HL-60 (cell line): Measurements from ENCODE around the gene NUBPL.

Experiments
- CTCF ChIP-seq: IDR thresholded peaks from one replicate; pipeline ENCODE4 v1.5.1; 2011; ENCODE audit warnings: low read length, control low read depth, inconsistent platforms; ENCODE audit not compliant: insufficient read depth
- POLR2AphosphoS5 ChIP-seq: IDR thresholded peaks from 2 replicates; pipeline ENCODE4 v1.6.1; 2012; ENCODE audit warnings: low read depth
- SPI1 ChIP-seq: IDR thresholded peaks from 2 replicates; pipeline ENCODE4 v1.6.1; 2012; ENCODE audit warnings: low read depth, mild to moderate bottlenecking, borderline replicate concordance
- TF ChIP-seq, protein P1 (sequence below): IDR thresholded peaks from 2 replicates; pipeline ENCODE4 v1.6.1; 2012; ENCODE audit warnings: low read depth; ENCODE audit not compliant: insufficient replicate concordance

DNA sequence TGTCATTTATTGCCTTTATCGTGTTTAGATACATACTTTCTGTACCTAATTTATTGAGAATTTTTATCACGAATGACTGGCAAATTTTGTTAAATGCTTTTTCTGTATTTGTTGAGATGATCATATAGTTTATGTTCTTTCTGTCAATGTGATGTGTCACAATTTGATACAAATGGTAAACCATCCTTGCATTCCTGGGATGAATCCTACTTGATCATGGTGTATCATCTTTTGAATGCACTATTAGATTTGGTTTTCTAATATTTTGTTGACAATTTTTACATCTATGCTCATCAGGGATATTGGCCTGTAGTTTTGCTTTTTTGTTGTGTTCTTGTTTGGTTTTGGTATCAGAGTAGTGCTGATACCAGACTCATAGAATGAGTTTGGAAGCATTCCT lies 185.1 kb downstream of the NUBPL start:
- TF ChIP-seq CTCF (no peak), POLR2AphosphoS5 (no peak), SPI1 (no peak)
- TF ChIP-seq, protein P1, sequence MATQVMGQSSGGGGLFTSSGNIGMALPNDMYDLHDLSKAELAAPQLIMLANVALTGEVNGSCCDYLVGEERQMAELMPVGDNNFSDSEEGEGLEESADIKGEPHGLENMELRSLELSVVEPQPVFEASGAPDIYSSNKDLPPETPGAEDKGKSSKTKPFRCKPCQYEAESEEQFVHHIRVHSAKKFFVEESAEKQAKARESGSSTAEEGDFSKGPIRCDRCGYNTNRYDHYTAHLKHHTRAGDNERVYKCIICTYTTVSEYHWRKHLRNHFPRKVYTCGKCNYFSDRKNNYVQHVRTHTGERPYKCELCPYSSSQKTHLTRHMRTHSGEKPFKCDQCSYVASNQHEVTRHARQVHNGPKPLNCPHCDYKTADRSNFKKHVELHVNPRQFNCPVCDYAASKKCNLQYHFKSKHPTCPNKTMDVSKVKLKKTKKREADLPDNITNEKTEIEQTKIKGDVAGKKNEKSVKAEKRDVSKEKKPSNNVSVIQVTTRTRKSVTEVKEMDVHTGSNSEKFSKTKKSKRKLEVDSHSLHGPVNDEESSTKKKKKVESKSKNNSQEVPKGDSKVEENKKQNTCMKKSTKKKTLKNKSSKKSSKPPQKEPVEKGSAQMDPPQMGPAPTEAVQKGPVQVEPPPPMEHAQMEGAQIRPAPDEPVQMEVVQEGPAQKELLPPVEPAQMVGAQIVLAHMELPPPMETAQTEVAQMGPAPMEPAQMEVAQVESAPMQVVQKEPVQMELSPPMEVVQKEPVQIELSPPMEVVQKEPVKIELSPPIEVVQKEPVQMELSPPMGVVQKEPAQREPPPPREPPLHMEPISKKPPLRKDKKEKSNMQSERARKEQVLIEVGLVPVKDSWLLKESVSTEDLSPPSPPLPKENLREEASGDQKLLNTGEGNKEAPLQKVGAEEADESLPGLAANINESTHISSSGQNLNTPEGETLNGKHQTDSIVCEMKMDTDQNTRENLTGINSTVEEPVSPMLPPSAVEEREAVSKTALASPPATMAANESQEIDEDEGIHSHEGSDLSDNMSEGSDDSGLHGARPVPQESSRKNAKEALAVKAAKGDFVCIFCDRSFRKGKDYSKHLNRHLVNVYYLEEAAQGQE, result no peak
